ENCODE measurements around the gene NUP62CL.

NUP62CL gene

GRCh38 chrX:107153005-107153404, 53.2 kb downstream of the NUP62CL start:
- DNase-seq (ENCODE audit: low read depth) = no peak

- no peak for DNase-seq (ENCODE audit: low read depth)
Measured at GRCh38 chrX:107146670-107147069, 59.6 kb downstream of the NUP62CL start.

DNA sequence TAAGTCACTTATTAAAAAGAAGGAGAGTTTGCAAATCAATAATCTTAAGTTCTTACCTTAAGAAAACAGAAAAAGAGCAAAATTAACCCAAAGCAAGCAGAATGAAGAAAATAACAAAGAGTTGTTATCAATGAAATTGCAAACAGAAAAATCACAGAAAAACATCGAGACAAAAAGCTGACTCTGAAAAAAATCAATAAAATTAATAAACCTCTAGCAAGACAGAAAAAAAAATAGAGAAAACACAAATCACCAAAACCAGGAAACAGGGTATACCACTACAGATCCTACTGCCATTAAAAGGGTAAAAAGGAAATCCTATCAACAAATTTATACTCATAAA, 70.3 kb downstream of the NUP62CL start:
- DNase-seq (ENCODE audit: low read depth) = no peak

DNA sequence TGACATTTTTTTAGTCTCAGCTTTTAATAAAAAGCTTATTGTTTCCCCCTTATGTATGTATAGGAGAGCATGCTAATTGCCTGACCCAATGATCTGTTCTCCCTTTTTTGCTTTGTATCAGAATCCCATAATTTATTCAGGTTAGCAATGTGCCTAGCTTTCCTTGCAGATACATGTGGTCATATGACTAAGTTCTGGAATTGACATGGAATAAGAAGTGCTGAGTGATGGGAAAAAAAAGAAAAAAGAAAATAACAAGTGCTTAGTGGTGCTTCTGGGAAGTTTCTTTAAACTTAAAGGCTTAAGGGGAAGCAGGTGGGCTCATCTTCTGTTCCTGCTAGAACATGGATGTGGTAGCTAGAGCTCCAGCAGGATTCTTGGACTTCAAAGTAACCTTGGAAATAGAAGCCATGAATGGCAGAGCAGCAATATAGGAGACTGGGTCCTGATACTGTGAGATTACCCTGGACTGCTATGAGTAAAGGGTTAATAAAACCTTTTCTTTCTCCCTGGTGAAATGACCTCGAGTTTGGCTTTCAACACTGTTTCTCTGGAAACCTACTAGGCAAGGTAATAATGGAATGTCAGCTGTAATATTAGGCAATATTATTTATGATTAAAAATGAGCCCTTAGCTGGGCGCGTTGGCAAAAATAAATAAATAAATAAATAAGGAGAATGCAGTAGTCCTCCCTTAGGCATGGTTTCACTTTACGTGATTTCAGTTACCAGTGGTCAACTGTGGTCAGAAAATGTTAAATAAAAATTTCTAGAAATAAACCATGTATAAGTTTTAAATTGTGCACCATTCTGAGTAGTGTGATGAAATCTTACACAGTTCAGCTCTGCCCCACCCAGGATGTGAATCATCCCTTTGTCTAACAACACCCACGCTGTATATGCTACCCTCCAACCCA, 70.9 kb downstream of the NUP62CL start:
- no peak for DNase-seq (ENCODE audit: low read depth)

DNA sequence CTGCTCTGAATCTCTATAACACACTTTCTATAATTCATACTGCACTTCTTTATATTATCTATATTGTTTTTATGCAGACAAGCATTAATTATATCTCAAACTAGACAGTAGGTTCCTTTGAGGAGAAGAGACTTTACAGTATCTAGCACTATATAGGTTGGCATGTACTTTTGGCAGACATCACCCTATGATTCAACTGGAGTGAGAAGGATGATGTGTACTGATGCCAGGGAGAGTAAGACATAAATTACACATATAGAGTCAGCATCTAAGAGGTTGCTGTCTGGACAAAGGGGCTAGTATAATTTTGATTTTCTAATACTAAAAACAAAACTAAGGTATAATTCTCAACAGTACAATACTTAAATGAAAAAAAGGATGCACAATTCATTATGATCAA, 82.5 kb downstream of the NUP62CL start:
- no peak for DNase-seq (ENCODE audit: low read depth)

DNA sequence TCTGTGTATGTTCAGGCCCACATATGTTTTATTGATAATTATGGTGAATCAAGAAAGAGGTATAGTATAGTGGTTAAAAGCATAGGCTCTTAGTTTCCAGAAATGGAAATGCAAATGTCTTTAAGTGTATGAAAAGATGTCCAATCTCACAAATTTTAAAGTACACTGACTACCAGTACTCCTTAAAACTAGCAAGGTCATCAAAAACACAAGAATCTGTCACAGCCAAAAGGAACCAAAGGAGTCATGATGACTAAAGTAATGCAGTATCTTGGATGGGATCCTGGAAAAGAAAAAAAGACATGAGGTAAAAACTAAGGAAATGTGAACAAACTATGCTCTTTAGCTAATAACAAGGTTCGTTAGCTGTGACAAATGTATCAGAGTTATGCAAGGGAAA, 87.0 kb downstream of the NUP62CL start:
- DNase-seq (ENCODE audit: low read depth) = no peak

GRCh38 chrX:107118322-107119147, 87.7 kb downstream of the NUP62CL start, which contains the start of gene RBM41:
Gene RBM41 (minus strand): TSS chrX:107118822. CDS start chrX:107118773, 49 bp downstream.
- DNase-seq (ENCODE audit: low read depth) = peak; percentile 57

- DNase-seq (ENCODE audit: low read depth) = no peak
Measured at GRCh38 chrX:107117993-107118321, 88.3 kb downstream of the NUP62CL start.

DNA sequence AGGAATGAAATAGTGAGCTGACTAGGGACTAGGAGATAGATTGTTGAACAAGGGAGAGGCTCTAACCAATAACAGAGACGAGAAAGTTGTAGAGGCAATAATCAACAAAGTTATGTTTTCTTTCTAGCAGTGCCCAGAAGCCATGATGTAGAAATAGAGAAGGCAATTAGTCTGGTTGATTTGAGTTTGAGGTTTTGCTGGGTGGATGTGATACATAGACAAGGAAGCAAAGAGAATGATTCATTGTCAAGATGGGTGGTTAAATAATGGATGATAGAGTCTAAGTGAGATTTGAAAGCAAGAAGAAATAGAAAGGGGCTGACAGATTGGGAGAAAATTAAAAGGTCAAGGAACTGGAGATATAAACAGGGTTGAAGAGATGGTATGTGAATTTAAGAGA, 98.8 kb downstream of the NUP62CL start:
- DNase-seq (ENCODE audit: low read depth) = no peak

DNA sequence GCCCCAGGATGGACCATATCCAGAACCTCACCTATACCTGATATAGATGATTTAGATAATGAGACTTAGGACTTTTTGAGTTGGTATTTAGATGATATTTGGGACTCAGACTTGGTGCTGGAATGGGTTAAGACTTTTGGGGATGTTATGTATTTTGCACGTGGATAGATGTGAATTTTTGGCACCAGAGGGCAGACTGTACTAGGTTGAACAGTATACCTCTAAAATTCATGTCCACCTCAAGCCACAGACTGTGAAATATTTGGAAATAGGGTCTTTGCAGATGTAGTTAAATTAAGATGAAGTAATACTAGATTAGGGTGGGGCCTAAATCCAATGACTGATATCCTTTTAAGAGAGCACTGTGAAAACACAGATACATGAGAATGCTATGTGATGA, 103.3 kb downstream of the NUP62CL start:
- DNase-seq (ENCODE audit: low read depth) = no peak

DNA sequence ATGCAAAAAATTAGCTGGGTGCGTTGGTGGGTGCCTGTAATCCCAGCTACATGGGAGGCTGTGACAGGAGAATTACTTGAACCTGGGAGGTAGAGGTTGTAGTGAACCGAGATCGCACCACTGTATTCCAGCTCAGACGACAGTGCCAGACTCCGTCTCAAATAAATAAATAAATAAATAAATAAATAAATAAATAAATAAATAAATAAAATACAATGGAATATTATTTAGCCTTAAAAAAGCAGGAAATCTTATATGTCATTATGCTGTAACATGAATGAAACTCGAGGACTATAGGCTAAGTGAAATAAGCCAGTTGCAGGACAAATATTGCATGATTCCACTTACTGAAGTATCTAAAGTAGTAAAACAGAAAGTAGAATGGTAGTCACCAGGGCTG, 130.1 kb downstream of the NUP62CL start:
- DNase-seq (ENCODE audit: low read depth) = no peak
